AG04449 (cell line): ENCODE results near the gene CFHR1.

ENCODE experiments used
- CTCF ChIA-PET: fragments of 350-600 bp; formaldehyde crosslinking; extraction: SDS; loops from one replicate; lab custom pipeline; 2021; ENCODE audit warnings: antibody characterized with exemption; lab: Yijun Ruan, JAX
- POLR2A ChIA-PET: fragments of 400-600, 350-600 bp; formaldehyde crosslinking; extraction: SDS; loops from one replicate; lab custom pipeline; 2020; ENCODE audit warnings: antibody characterized with exemption, inconsistent platforms; lab: Yijun Ruan, JAX
- DNase-seq: peaks from one replicate; pipeline ENCODE4 v3.0.0-alpha.2; 2010; ENCODE audit warnings: low read depth, low spot score
- H3K4me3 ChIP-seq: 2 replicates; pipeline ENCODE4 v1.5.1; 2011; ENCODE audit warnings: low read depth, mild to moderate bottlenecking, control low read depth, low read length
- TF ChIP-seq, protein P1 (sequence below): IDR thresholded peaks from one replicate; pipeline ENCODE4 v1.5.1; 2011; ENCODE audit warnings: mild to moderate bottlenecking, moderate library complexity, low read length, control low read depth, inconsistent platforms; ENCODE audit not compliant: insufficient read depth; ENCODE audit errors: missing control alignments

CFHR1 gene

DNA sequence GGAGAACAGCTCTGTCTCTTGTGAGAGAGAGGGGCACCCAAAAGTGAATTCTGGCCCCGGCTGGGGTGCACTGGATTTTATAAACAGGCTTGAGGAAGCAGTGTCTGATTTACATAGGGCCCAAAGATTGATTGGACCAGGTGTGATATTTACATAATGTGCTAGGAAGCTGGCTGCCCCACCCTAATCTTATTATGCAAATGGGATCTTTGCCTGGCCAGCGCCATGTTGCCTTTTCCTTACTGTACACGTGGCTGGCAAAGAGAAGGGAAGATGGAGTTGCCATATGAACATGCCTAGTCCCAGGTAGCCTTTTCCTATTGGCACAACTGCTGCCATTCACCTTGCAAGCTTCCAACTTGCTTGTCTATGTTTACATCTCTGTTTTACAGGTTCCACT, 39.3 kb downstream of the CFHR1 start:
- ChIA-PET CTCF (no interaction called here), POLR2A (no interaction called here)
- no peak overlapping the region for H3K4me3 ChIP-seq
- TF ChIP-seq, protein P1, sequence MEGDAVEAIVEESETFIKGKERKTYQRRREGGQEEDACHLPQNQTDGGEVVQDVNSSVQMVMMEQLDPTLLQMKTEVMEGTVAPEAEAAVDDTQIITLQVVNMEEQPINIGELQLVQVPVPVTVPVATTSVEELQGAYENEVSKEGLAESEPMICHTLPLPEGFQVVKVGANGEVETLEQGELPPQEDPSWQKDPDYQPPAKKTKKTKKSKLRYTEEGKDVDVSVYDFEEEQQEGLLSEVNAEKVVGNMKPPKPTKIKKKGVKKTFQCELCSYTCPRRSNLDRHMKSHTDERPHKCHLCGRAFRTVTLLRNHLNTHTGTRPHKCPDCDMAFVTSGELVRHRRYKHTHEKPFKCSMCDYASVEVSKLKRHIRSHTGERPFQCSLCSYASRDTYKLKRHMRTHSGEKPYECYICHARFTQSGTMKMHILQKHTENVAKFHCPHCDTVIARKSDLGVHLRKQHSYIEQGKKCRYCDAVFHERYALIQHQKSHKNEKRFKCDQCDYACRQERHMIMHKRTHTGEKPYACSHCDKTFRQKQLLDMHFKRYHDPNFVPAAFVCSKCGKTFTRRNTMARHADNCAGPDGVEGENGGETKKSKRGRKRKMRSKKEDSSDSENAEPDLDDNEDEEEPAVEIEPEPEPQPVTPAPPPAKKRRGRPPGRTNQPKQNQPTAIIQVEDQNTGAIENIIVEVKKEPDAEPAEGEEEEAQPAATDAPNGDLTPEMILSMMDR: no peak
- DNase-seq: no peak

DNA sequence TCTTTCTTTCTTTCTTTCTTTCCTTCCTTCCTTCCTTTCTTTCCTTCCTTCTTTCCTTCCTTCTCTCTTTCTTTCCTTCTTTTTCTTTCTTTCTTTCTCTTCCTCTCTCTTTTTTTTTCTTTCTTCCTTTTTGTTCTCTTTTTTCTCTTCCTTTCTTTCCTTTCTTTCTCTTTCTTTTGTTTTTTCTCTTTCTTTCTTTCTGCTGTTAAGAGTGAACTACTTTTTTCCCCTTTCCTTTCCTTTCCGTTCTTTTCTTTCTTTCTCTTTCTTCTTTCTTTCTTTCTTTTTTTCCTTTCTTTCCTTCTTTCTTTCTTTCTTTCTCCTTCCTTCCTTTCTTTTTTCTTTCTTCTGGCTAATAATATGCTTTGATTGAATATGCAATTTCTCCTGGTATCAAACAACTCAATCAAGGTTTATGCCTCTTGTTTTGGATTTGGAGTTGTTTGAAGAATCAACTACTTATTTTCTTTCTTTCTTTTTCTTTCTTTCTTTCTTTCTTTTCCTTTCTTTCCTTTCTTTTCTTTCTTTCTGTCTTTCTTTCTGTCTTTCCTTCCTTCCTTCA, 40.9 kb downstream of the CFHR1 start:
- DNase-seq: no peak
- TF ChIP-seq, protein P1: no peak
- H3K4me3 ChIP-seq: no peak overlapping the region
- CTCF ChIA-PET: no interaction called here
- POLR2A ChIA-PET: no interaction called here

DNA sequence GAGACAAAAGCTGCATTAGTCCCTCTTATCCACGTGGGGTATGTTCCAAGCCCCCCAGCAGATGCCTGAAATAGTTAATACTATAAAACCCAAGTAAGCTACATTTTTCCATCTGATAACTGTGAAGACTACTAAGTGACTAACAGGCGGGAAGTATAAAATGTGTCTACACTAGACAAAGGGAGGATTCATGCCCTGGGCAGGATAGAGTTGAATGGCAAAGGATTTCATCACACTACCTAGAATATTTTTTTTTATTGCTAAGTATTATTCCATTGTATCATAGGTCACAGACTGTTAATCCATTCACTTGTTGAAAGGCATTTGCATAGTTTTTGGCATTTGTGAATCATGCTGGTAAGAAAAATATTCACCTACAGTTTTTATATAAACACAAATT, 41.9 kb downstream of the CFHR1 start:
- TF ChIP-seq, protein P1: no peak
- ChIA-PET POLR2A (no interaction called here), CTCF (no interaction called here)
- no peak for DNase-seq
- H3K4me3 ChIP-seq: no peak overlapping the region

DNA sequence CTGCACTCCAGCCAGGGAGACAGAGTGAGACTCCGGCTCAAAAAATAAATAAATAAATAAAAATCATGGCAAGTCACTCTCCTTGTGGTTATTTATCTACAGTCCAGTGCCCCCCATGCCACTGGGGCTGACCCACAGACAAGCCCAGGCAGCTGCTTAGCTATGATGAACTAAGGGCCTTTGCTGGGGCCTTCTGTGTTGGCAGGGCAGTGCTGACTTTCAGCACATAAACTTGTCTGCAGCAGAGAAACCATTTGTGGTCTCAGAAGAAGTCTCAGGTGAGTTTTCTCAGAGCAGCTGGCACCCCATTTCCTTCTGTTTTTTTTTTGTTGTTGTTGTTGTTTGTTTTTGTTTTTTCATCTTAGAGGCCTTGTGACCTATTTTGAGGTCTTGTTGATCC, 47.4 kb downstream of the CFHR1 start:
- H3K4me3 ChIP-seq: no peak overlapping the region
- TF ChIP-seq, protein P1: no peak
- CTCF ChIA-PET: no interaction called here
- no peak for DNase-seq
- POLR2A ChIA-PET: no interaction called here

DNA sequence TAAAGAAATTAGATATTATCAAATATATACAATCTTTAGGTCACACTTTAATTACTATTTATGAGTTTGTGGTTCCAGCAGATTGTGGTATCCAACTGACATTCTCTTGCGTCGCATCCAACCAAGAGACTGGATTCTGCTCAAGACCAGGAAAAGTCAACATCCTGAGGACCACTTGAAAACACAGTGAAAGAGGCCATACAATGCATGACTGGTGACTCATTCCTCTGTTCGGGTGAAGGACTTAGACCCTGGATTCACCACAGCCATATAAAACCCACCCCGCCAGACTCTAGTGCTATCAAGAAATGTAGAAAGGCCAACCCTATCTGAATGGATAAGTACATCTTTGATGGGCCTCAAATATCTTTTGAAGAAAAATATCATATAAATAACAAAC, 53.9 kb downstream of the CFHR1 start:
- H3K4me3 ChIP-seq: no peak overlapping the region
- TF ChIP-seq, protein P1: no peak
- ChIA-PET POLR2A (no interaction called here), CTCF (no interaction called here)
- no peak for DNase-seq

DNA sequence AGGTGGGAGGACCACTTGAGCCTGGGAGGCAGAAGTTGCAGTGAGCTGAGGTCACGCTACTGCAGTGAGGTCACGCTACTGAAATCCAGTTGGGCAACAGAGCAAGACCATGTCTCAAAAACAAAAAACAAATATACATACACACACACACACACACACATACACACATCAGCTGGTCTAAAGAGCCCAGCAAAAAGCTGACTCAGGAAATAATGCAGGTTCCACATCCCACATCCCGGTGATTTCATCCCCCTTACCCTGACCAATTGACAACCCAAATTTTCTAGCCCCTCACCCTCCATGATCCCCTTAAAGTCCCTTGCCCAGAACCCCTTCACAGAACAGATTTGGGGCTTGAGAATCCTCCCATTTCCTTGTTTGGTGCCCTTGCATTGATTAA, 56.4 kb downstream of the CFHR1 start:
- DNase-seq: no peak
- TF ChIP-seq, protein P1: no peak
- H3K4me3 ChIP-seq: no peak overlapping the region
- POLR2A ChIA-PET: no interaction called here
- CTCF ChIA-PET: no interaction called here
